PC-3 (cell line): Measurements from ENCODE around the gene RNF150.

Experiments
- CTCF ChIP-seq: fragments of 300-600 bp; sonication (generic); conservative IDR thresholded peaks from 2 replicates; pipeline ENCODE4 v1.5.1; 2017; ENCODE audit warnings: antibody characterized with exemption, low read depth, mild to moderate bottlenecking, low read length
- EZH2 ChIP-seq: fragments of 300-600 bp; sonication (generic); IDR thresholded peaks from one replicate; pipeline ENCODE4 v1.6.1; 2017; ENCODE audit warnings: antibody characterized with exemption, mild to moderate bottlenecking, low read length; ENCODE audit not compliant: unreplicated experiment

- TF ChIP-seq CTCF (no peak), EZH2 (no peak)
Measured at GRCh38 chr4:141153751-141154510, 20.7 kb upstream of the RNF150 start.
